Measurements from ENCODE around the gene BAZ2A.

The BAZ2A gene

GRCh38 chr12:56551070-56551469 is 79.1 kb downstream of the BAZ2A start:
- Histone ChIP-seq H3K27me3 (ENCODE audit: insufficient read depth, poor library complexity, severe bottlenecking) (no peaks in the 10 kb centered on the region), H3K4me3 (replicated peaks; ENCODE audit: insufficient read depth, low read length) (no peak overlapping the region), H3K27ac (replicated peaks) (no peak overlapping the region)
- TF ChIP-seq SPI1 (IDR thresholded peaks at IDR 0.05; ENCODE audit: borderline replicate concordance, low read depth) (no peak), GABPA (IDR thresholded peaks at IDR 0.05; ENCODE audit: low read depth) (no peak), POLR2AphosphoS5 (IDR thresholded peaks at IDR 0.05; ENCODE audit: low read depth) (no peak), CTCF (IDR thresholded peaks at IDR 0.05; ENCODE audit: insufficient read depth, low read length) (no peak)
- TF ChIP-seq, protein P1, sequence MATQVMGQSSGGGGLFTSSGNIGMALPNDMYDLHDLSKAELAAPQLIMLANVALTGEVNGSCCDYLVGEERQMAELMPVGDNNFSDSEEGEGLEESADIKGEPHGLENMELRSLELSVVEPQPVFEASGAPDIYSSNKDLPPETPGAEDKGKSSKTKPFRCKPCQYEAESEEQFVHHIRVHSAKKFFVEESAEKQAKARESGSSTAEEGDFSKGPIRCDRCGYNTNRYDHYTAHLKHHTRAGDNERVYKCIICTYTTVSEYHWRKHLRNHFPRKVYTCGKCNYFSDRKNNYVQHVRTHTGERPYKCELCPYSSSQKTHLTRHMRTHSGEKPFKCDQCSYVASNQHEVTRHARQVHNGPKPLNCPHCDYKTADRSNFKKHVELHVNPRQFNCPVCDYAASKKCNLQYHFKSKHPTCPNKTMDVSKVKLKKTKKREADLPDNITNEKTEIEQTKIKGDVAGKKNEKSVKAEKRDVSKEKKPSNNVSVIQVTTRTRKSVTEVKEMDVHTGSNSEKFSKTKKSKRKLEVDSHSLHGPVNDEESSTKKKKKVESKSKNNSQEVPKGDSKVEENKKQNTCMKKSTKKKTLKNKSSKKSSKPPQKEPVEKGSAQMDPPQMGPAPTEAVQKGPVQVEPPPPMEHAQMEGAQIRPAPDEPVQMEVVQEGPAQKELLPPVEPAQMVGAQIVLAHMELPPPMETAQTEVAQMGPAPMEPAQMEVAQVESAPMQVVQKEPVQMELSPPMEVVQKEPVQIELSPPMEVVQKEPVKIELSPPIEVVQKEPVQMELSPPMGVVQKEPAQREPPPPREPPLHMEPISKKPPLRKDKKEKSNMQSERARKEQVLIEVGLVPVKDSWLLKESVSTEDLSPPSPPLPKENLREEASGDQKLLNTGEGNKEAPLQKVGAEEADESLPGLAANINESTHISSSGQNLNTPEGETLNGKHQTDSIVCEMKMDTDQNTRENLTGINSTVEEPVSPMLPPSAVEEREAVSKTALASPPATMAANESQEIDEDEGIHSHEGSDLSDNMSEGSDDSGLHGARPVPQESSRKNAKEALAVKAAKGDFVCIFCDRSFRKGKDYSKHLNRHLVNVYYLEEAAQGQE (IDR thresholded peaks at IDR 0.05; ENCODE audit: insufficient replicate concordance, low read depth), result no peak
- no peak for DNase-seq (ENCODE audit: low read depth in 1 of 2, low spot score in 1 of 2)

DNA sequence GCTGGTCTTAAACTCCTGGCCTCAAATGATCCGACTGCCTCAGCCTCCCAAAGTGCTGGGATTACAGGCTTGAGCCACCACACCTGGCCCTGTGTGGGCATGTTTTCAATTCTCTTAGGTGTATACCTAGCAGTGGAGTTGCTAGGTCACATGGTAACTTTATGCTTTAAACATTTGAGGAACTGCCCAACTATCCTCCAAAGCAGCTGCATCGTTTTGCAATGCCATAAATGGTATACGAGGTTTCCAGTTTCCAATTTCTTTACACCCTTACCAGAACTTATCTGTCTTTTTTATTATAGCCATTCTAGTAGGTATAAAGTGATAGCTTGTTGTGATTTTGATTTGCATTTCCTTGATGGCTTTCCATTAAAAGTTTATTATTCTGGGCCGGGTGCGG is 83.4 kb downstream of the BAZ2A start:
- Histone ChIP-seq H3K4me3 (replicated peaks; ENCODE audit: insufficient read depth, low read length) (no peak overlapping the region), H3K27ac (replicated peaks) (peak overlapping the region; percentile 19; the same call in 1 of the 2 replicates), H3K27me3 (ENCODE audit: insufficient read depth, poor library complexity, severe bottlenecking) (no peaks in the 10 kb centered on the region)
- TF ChIP-seq, protein P1 (IDR thresholded peaks at IDR 0.05; ENCODE audit: insufficient replicate concordance, low read depth), result no peak
- TF ChIP-seq POLR2AphosphoS5 (IDR thresholded peaks at IDR 0.05; ENCODE audit: low read depth), result no peak
- no peak for TF ChIP-seq GABPA (IDR thresholded peaks at IDR 0.05; ENCODE audit: low read depth)
- TF ChIP-seq CTCF (IDR thresholded peaks at IDR 0.05; ENCODE audit: insufficient read depth, low read length), result no peak
- peak; percentile 95 for TF ChIP-seq SPI1 (IDR thresholded peaks at IDR 0.05; ENCODE audit: borderline replicate concordance, low read depth)
- peak in 1 of 2 experiments; percentile 55 for DNase-seq (ENCODE audit: low read depth in 1 of 2, low spot score in 1 of 2)

Data from HL-60 (cell line).